K562 (cell line): ENCODE results near the gene LGR6. TPM values are rescaled to one million over a fixed set of nuclear protein-coding genes. Genes with fewer than 3 reads are reported as not detected.
A peak's percentile ranks its signal among the peaks of the same experiment; 100 is the strongest.

Experiments
- ARID3A ChIP-seq: IDR thresholded peaks from 2 replicates; pipeline ENCODE4 v1.6.1; 2012; ENCODE audit warnings: low read depth, low read length, improper control_type of control experiment, borderline replicate concordance
- ATF4 ChIP-seq: fragments of 450-650 bp; formaldehyde crosslinking; IDR thresholded peaks from 2 replicates; pipeline ENCODE4 v1.4.0; 2022; ENCODE audit warnings: mild to moderate bottlenecking, moderate library complexity
- BRD9 ChIP-seq: fragments of 450-650 bp; IDR thresholded peaks from 2 replicates; pipeline ENCODE4 v1.6.1; 2018; ENCODE audit warnings: low read depth; ENCODE audit not compliant: partially characterized antibody
- CEBPZ ChIP-seq: fragments of 150-350 bp; IDR thresholded peaks from 2 replicates; pipeline ENCODE4 v1.6.1; 2014; ENCODE audit warnings: low read depth, mild to moderate bottlenecking, low read length, borderline replicate concordance
- ILF3 ChIP-seq: fragments of 450-650 bp; IDR thresholded peaks from 2 replicates; pipeline ENCODE4 v1.6.1; 2018; ENCODE audit warnings: antibody characterized with exemption, mild to moderate bottlenecking, moderate library complexity, borderline replicate concordance
- KAT7 ChIP-seq: sonication (generic); formaldehyde crosslinking; IDR thresholded peaks from 2 replicates; pipeline ENCODE4 v1.8.0; 2022; ENCODE audit warnings: missing genetic modification reagents, mild to moderate bottlenecking, borderline replicate concordance
- KDM5B ChIP-seq: fragments of 200-600 bp; sonication (generic); IDR thresholded peaks from 2 replicates; pipeline ENCODE4 v1.6.1; 2012; ENCODE audit warnings: low read depth, mild to moderate bottlenecking, moderate library complexity, low read length, control low read depth, inconsistent platforms; ENCODE audit not compliant: insufficient replicate concordance
- MAZ ChIP-seq, 2 experiments: fragments of 450-650 bp in 1 of 2; sonication (generic) in 1 of 2; formaldehyde crosslinking; IDR thresholded peaks in 1 of 2; conservative IDR thresholded peaks in 1 of 2; 2 replicates each; pipeline versions ENCODE4 v1.4.0 to v1.5.0; 2020; ENCODE audit warnings: mild to moderate bottlenecking in 1 of 2, missing genetic modification reagents in 1 of 2
- MTF1 ChIP-seq: fragments of 250-450 bp; sonication (Bioruptor Pico); IDR thresholded peaks from 2 replicates; pipeline ENCODE4 v1.9.0; 2021; ENCODE audit warnings: moderate library complexity, mild to moderate bottlenecking, inconsistent platforms, borderline replicate concordance
- PHF8 ChIP-seq: fragments of 200-600 bp; sonication (generic); IDR thresholded peaks from 2 replicates; pipeline ENCODE4 v1.6.1; 2012; ENCODE audit warnings: mixed run types, mild to moderate bottlenecking, inconsistent platforms, low read length, moderate library complexity, borderline replicate concordance
- POLR2AphosphoS2 ChIP-seq: IDR thresholded peaks from 2 replicates; pipeline ENCODE4 v1.6.1; 2012; ENCODE audit warnings: low read length, improper control_type of control experiment
- RBM39 ChIP-seq: fragments of 200-400 bp; formaldehyde crosslinking; optimal IDR thresholded peaks from 2 replicates; pipeline ENCODE3; 2018; ENCODE audit warnings: low read depth, low read length
- RNF2 ChIP-seq: sonication (generic); IDR thresholded peaks from 2 replicates; pipeline ENCODE4 v1.6.1; 2016
- TSC22D4 ChIP-seq: fragments of 450-650 bp; IDR thresholded peaks from 2 replicates; pipeline ENCODE4 v1.6.1; 2016; ENCODE audit warnings: missing genetic modification characterization, missing biosample characterization, control low read depth
- ZFPM2 ChIP-seq: fragments of 250-450 bp; sonication (Bioruptor Pico); IDR thresholded peaks from 2 replicates; pipeline ENCODE4 v1.5.1; 2022; ENCODE audit warnings: mild to moderate bottlenecking
- ZKSCAN1 ChIP-seq: fragments of 150-350 bp; IDR thresholded peaks from 2 replicates; pipeline ENCODE4 v1.6.1; 2016; ENCODE audit warnings: low read depth, low read length
- ZKSCAN8 ChIP-seq: fragments of 200-800 bp; sonication (Bioruptor generic); IDR thresholded peaks from 2 replicates; pipeline ENCODE4 v1.6.1; 2016; ENCODE audit warnings: missing genetic modification characterization, missing compliant biosample characterization
- ZNF277 ChIP-seq: fragments of 250-450 bp; sonication (Bioruptor Pico); IDR thresholded peaks from 2 replicates; pipeline ENCODE4 v1.8.0; 2022; ENCODE audit warnings: inconsistent platforms, mild to moderate bottlenecking, moderate library complexity, borderline replicate concordance
- ZNF696 ChIP-seq: fragments of 250-450 bp; sonication (Bioruptor Pico); conservative IDR thresholded peaks from 2 replicates; pipeline ENCODE4 v1.4.0; 2020; ENCODE audit warnings: mild to moderate bottlenecking, moderate library complexity
- ZNF77 ChIP-seq: fragments of 250-450 bp; sonication (Bioruptor Pico); IDR thresholded peaks from 2 replicates; pipeline ENCODE4 v1.5.0; 2020
- polyA plus RNA-seq, 8 experiments: library from polyadenylated mRNA; depleted of rRNA in 4 of 8; stranded (reverse) in 5 of 8; unstranded in 3 of 8; fragments of >200 nt; fragmentation: Nextera tagmentation in 2 of 8; fragmentation: Illumina TruSeq in 1 of 8; extraction: Ambion mirVana in 2 of 8; extraction: Trizol in 1 of 8; gene quantifications; 2 replicates each; pipeline versions ENCODE4 v1.2.1 to v1.2.3, GENCODE V29; 2011 to 2014; ENCODE audit warnings: inconsistent platforms in 1 of 8, missing spikeins in 1 of 8
- total RNA-seq, 7 experiments: library from RNA; depleted of rRNA in 6 of 7; stranded (reverse); fragments of >200 nt in 6 of 7; fragmentation: Illumina TruSeq in 2 of 7; extraction: Trizol in 2 of 7; gene quantifications; 2 replicates each; pipeline versions ENCODE4 v1.2.1 to v1.2.3, GENCODE V29; 2011 to 2021; ENCODE audit warnings: low replicate concordance in 1 of 7

The LGR6 gene
- total and polyA plus RNA-seq, 9 of the 15 experiments (the other 6 are each of a cell fraction or from before 2014, with no cell fraction given) = 0.01 to 0.54 (median 0.17) TPM; not detected in 1

GRCh38 chr1:202164271-202165037 lies 29.1 kb upstream of the LGR6 start (continued):
- no peak for TF ChIP-seq ZKSCAN1
- 0 out of 2 replicates have a peak, but pooled peaks have one; percentile 45 for TF ChIP-seq ZNF696
- no peak for TF ChIP-seq BRD9
- TF ChIP-seq KDM5B = peak; percentile 65
- no peak for TF ChIP-seq ZNF277 (CRISPR knock-in tag)
- TF ChIP-seq MAZ (CRISPR knock-in tag; conservative IDR thresholded peaks at IDR 0.05 in 1 of 2, IDR thresholded peaks at IDR 0.05 in 1 of 2) = peak; percentile 96 to 97
- no peak for TF ChIP-seq ZKSCAN8 (CRISPR knock-in tag)
- TF ChIP-seq RBM39 = no peak
- TF ChIP-seq ATF4 (CRISPR knock-in tag) = no peak; the same call in none of the 2 replicates
- TF ChIP-seq KAT7 (CRISPR knock-in tag) = no peak
- no peak for TF ChIP-seq CEBPZ
- TF ChIP-seq ZNF77 (CRISPR knock-in tag) = 0 out of 2 replicates have a peak, but pooled peaks have one; percentile 17
- TF ChIP-seq MTF1 (CRISPR knock-in tag) = no peak
- TF ChIP-seq TSC22D4 = no peak
- TF ChIP-seq ZFPM2 = no peak
- TF ChIP-seq PHF8 = peak; percentile 52; the same call in 1 of the 2 replicates
- no peak for TF ChIP-seq ARID3A
- peak; percentile 80; the same call in 1 of the 2 replicates for TF ChIP-seq POLR2AphosphoS2
- no peak for TF ChIP-seq RNF2
- no peak for TF ChIP-seq ILF3
